ENCODE measurements around the gene HHATL.

GRCh38 chr3:42728668-42729364, 26.2 kb upstream of the HHATL start:
- TF ChIP-seq POLR2A (IDR thresholded peaks at IDR 0.05; ENCODE audit: low read depth, low read length), result no peak
- no peak for TF ChIP-seq IRF3 (IDR thresholded peaks at IDR 0.05)
- no peak for TF ChIP-seq NR2C1 (IDR thresholded peaks at IDR 0.05)
- no peak for TF ChIP-seq MXI1 (IDR thresholded peaks at IDR 0.05; ENCODE audit: low read depth, low read length)
